HG03039 (cell line): ENCODE results near the gene RIPOR2.
A peak's percentile ranks its signal among the peaks of the same experiment; 100 is the strongest.
"Not testable (repeated sequence)": the region's sequence is repeated elsewhere in the genome, so short reads cannot be mapped to it uniquely, and the experiment has no call there.

ENCODE experiments used
- ATAC-seq: cut with Tn5 transposase; IDR thresholded peaks from one replicate; pipeline ENCODE4 v1.9.1; 2021; ENCODE audit warnings: mild to moderate bottlenecking, moderate library complexity; ENCODE audit not compliant: unreplicated experiment

Gene RIPOR2

DNA sequence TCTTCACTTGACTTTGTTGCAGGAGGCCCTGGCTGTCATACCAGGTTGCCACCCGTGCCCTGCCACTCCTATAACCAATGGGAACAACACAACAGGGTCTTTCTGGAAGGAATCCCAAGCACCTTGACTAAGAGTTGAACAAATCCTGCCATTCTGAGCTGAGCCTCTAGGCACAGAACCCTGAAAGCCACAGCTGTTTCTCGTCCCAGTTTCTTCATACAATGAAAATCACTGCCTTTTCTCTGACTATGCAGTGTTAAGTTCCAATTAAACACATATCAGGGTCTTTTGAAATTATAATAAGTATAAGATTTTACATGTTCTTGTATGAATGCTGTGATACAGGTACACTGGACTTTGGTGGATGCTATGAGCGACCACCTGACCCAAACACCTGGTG, 54.4 kb downstream of the RIPOR2 start:
- no peak for ATAC-seq

DNA sequence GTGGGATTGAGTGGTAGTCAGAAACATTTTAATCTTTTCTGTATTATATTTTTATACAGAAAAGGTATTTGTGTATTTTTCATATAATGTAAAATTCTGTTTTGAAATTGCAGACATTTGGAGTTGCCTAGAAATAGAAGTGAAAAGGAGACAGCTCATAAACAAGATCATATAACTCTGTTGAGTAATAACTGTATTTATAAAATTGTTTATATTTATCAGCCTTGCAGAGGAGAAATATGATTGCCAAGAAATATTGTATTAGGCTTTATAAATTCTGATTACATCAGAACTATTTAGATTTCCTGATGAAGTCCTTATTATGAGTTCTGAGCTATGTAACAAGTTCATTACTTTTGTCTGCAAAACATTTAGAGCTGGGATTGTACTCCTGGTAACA, 55.3 kb downstream of the RIPOR2 start:
- no peak for ATAC-seq

DNA sequence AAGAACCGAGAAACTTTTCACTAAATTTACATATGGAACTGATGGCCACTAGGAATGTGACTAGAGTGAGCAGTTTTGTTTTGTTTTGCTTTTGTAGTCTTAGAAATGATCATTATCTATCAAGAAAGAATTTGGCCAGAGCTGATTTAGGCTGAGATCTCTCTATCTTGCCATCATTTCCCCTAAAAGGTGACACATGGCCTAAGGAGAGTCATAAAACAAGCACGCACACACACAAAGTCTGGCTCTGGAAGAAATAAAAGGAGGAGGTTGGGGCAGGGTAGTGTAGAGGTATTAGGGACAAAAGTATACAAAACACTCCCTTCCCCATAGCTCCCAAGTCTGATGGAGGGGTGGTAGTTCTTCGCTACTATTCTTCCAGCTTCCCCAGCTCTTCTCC, 56.4 kb downstream of the RIPOR2 start:
- no peak for ATAC-seq

DNA sequence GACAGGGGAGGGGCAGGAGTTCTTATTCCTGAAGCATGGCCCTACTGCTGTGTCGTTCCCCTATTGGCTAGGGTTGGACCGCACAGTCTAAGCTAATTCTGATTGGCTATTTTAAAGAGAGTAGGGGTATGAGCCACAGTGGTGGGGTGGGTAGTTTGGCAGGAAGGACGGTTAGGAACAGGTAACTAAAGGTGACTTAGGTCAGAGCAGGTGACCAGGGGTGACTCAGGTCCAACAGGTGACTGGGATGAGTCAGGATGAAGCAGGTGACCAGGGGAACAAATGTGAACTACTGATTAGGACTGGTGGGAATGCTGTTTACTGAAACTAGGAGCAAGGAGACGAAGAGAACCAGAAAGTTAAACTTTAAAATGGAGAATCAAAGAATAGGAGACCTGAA, 58.0 kb downstream of the RIPOR2 start:
- not testable (repeated sequence) for ATAC-seq

DNA sequence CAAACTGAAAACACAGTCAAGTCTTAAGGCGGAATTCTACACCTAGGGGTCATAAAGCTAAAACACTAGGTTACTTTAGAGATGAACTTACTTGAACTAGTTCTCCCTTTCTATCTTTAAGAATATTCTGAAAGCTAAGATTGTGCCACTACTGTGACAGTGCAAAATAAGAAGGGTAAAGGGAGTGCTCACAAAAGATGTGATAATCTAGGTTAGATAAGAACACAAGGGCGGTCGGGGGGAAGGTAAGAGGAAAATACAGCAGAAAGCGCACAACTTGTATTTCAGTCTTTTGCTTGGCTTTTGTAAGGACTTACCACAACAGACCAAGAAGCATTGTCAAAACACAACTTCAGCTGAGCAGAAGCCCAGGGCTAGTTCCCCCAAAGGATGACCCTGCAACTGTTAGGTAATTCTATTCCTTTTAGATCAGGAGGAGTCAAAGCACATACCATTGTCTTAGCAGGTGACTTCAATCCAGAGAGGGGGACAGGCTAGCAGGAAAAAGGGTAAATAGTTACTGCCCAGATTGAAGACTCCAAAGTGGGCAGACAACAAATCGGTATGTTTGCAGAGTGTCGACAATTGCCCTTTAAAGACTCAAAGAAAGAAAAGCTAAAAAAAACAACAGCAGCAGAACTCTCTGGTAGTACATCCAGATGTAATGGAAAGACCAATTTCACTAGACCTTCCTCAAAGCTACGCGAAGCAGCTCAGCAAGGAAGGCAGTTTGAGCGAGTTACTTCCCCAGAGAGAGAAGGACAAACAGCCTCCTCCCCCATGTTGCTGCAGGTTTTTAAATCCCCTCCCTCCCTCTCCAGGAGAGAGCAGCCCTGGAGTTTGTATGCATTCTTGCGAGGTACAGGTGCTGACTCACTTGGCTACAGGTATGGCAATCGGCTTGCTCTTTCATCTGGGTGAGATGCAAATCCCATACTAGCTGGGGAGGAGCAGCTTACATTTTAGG, 59.0 kb downstream of the RIPOR2 start:
- ATAC-seq = no peak

DNA sequence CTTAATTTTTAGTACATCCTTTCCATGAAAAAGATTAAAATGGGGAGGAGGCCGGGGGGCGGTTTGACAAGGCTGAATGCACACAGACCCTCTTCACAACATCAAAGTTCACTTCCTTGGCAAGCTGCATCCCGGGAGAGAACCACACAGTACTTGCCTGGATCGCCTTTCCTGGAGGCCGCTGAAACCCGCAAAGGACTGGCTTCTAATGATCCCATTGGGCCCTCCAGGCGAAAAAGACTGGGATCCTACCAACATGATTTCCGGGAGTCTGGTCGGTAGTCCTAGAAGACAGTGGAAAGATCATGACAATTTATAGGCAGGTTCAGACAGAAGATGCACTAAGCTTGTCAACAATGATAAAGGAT, 60.2 kb downstream of the RIPOR2 start:
- ATAC-seq = no peak

DNA sequence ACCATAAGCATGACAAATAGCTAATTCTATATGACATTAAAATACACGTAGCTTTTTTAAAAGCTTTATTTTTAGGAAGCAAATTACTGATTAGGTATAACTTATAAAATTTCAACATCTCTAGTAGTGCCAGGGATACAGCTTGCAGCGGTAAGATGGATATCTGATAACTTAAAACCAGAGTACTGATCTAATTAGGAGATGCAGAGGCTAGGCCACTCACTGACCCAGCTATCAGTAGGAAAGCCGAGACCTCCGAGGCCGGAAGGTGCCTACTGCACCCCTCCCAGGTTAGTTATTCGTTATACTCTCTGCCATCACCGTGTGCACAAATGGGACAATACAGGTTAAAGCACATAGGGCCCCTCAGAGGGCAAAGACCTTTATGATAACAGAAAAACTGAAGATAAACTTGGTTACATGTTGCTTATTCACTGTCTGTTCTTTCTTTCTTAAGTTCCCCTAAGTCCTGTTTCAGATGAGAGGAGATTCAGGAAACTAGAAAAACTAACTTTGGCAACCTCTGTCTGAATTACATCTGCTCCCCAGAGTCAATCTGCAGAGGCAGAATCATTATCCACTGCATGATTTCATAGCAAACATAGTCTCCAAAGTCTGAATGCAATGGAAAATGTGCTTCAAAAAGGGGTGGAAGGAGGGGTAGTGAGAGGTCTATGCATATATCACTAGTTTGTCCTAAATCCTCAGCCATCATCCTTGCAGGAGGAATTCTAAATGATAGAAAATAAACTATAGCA, 60.8 kb downstream of the RIPOR2 start:
- ATAC-seq = no peak

DNA sequence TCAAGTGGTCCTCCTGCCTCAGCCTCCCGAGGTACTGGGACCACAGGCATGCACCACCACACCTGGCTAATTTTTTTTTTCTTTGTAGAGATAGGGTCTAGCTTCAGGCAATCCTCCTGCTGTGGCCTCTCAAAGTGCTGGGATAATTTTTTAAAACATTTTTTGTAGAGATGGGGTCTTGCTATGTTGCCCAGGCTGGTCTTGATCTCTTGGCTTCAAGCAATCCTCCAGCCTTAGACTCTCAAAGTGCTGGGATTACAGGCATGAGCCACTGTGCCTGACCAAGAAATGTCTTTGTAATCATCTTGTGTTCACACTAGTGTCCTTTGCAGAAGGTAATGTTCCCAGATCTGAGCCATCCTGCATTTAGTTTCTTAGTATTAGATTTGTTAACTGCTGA, 61.6 kb downstream of the RIPOR2 start:
- no peak for ATAC-seq

DNA sequence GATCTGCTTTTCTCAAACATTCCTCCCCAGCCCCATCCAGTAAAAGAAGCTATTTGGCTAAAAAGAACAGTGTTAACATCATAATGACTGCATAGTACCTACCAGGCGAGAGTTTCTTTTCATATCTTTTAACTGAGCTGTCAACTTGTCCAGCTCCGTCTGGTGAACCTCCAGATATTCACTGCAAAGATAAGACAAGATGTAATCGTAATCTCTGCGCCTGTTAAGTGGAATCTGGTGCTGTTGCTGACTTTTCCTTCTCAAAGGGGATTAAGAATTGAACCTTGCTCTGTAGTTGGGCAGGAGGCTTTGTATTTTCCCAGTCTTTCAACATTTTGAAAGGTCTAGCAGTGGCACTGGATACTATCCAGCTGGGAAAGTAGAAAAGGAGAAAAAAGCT, 63.0 kb downstream of the RIPOR2 start:
- no peak for ATAC-seq

DNA sequence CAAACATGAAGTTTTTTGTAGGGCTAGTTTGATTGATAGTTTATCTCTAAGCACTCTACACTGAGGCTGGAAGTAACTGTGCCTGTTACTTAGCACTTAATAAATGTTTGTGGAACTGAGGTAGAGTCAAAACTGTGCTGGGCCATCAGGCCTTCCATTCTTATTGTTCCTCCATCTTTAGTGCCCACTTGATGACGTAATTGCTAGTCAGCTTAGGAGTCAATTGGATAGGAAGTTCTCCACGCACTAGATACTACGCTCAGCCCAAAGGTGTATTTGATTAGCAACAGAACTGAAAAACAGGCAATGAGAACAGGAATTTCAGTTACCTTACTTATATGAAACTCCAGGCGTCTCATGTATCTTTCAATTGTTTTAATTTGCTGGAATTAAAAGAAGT, 67.0 kb downstream of the RIPOR2 start:
- no peak for ATAC-seq

DNA sequence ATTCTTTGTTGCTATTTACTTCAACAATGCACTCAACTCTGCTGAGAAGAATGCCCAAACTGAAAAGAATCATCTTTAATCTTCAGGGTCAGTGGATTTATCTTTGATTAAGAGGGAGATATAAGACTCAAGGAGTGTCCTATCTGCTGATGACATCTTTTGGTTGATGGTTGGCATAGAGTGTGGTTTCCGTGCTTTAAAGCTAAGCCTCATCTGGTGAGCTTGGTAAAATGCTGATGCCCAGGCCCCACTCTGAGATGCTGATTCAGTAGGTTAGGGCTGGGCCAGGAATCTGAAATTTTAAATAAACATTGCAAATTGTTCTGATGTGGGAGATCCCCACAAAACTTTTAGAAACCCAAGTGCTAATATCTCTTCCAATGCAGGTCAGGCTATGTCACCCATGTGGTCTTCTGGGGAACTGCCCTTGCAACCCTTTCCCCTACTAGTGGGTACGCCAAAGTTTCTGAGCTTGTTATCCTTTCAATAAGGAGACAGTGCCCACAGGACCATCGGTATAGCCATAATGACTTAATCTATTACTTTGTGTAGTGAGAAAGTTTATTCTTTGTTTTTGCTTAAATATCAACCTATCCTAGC, 68.6 kb downstream of the RIPOR2 start:
- no peak for ATAC-seq

DNA sequence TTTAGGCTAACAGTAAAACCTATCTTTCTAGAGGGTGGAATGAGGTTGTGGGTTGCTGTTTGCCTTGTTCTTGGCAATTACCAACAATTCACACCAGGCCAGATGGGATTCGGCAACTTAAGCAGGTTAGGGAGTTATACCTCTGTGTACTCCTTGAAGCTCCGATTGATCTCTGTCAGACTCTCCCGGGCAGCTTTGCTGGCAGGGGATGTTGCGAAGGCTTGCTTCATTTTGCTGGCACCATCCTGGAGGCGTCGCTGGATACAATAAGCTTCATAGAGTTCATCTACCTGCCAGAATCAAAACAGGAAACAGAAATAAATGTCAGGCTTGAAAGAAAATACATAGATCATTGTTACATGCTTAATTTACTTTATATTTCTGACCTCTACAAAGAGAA, 70.6 kb downstream of the RIPOR2 start:
- no peak for ATAC-seq

DNA sequence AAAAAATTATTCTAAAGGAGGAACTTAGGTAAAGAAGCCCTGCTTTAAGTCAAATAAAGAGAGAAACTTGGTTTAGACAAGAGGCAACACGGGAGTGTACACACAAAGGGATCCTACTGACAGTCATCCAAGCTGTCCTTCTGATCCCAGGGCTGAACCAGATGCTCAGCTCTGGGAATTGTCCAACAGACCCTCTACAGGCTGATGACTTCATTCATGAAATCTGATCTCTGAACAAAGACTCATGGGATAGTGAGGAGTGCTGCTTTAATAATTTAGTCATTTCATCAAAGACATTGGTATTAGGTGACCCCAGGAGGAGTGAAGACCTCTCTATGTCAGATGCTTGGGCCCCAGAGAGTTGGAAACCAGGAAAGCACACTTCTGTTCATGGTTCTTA, 71.4 kb downstream of the RIPOR2 start:
- no peak for ATAC-seq

DNA sequence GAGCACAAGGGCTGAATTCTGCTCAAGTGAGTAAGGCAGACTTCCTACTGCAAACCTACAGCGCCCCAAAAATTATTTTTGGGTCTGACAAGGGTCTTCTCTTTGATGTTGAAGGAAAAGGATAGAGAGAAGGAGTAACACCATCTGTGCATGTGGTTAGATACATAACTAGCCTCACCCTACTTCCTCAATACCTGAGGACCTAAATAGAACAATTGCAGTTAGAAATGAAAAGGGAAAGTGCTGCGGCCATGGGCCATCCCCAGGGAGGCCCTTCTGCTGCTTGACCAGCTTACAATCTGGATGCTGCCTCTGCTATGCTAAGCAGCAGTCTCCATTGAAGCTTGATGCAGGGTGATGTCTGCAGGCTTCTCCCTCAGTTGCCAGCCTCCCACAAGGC, 73.8 kb downstream of the RIPOR2 start:
- peak; percentile 42 for ATAC-seq

DNA sequence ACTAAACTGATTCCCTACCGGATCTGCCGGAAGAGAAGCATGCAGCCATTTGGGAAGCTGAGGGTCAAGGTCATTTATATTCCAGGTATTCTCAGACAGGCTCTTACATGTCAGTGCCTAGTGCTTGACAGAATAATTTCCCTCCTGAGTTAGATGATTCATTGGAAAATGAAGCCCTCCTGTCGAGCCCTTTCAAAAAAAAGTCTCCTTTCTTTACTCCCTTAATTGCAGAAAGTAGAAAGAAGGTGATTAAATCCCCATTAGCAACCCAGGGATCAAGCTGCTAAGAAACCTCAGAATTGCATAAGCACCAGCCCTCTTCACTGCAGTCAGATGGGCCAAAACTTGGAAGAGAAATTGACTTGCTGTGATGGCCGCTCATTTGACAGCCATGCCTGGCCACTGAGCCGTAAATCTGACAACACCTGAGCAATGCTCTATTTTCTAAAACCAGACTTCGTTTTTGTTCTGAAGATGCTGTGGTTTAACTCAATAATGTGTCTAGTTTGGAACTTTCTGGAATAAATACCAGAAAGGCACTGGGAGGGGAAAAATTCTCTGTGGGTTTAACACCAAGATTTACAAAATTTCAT, 76.1 kb downstream of the RIPOR2 start:
- ATAC-seq = no peak

DNA sequence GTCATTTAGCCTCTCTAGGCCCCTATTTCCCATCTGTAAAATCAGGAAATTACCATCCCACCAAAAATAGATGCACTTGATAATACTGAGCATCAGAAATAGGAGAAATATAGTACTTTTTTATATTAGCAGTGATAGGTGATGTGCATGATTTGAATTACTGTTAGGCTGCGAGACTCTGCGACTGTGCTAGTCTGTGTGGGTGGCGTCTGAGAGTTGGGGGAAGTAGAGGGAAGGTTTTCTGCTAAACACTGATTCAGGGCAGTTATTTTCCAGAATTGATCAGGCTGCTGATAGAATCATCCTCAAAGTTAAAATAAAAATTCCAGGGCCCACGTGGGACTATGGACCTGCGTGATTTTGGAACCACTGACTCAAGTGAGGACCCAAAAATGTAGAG, 76.6 kb downstream of the RIPOR2 start:
- no peak for ATAC-seq

DNA sequence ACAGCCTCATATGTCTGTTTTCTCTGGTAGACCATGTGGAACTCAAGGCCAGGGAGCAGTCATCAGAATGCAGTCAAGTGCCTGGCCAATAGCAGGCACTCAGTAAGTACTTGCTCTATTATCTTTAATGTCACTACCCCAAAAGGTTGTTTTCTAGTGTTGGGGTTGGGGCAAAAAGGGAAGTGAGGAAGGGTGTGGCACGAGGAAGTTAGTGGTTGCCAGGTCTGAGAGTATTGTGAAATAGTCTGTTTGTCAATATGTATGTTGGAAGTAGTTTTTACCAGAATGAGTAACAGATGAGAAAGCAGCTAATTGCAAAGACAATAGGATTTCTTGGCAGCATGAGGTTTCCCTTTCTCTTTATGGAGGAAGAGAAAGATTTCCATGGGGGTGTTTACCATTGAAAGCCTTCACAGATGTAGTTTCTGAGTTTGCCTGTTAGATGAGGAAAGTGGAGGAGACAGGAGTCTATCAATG, 77.5 kb downstream of the RIPOR2 start:
- ATAC-seq = peak; percentile 69

DNA sequence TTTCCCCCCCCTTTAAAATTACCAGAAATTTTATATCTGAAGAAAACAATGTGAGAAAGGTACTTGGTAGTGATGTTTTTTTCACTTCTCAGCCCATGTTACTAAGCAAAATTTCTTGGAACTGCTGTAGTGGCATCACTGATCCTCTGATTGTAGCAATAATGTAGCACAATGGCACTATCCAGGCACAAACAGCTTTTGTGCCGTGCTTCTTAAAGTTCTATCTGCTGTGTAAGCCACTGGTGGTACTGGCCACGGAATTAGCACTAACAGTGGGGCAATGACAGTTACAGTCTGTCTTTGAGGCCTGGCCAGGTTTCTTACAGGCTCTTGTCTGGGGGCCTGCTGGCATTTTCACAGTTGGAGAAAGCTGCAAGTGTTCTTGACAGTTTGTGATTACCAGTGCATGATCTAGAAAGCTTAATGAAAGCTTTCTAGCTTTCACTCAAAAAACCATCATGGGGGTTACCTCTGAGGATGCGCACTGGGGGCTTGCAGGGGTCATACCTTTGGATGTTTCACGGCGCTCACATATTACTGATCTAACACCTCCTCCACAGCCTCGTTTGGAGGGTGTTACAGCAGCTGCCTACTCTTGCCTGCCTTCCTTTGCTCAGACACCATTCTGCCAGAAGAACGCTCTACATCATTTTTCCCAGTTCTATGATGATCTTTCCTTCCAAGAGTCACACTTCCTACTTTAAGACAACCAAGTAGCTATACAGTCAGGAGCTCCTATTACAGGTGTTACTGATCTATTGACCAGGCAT, 78.7 kb downstream of the RIPOR2 start:
- ATAC-seq = no peak

DNA sequence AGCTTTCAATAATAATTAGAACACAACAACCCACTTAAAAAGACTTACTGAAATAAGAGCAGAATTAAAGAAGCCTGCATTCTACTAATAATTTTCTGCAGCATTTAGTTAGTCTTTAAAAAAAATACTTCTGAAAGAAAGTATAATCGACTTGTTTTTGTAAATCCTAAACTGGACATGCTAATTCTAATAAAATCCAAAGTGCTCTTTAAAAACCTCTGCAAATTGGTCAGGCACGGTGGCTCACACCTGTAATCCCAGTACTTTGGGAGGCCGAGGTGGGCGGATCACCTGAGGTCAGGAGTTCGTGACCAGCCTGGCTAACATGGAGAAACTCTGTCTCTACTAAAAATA, 79.5 kb downstream of the RIPOR2 start:
- ATAC-seq = no peak

DNA sequence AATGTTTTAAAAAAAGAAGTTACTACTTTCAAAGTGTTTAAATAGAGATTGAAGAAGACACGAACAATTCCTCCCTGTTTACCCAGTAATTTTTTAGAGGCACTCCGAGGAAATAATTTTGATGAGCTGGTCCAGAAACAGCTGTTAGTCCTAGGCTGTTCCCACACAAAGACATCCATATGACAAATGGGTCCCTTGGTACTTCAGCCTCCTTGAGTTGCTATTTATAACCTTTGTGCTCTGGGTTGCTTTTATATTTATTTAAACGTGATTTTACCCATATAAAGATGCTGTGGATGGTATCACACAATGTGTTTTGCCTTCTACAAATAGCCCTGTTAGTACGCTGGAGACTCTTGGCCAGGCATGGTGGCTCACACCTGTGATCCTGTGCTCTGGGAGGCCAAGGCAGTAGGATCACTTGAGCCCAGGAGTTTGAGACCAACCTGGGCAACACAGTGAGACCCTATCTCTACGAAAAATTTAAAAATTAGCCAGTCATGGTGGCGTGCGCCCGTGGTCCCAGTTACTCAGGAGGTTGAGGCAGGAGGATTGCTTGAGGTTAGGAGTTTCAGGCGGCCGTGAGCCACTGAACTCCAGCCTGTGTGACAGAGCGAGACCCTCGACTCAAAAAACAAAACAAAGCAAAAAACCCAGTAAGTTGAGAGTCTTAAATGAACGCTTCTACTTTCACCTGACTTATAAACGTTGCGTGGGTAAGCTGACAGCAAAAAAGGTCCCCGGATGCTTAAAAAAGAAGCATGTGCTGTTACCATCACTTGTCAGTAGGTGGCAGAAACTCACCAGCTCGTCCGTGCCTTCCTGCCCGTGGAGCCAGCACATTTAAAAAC, 80.1 kb downstream of the RIPOR2 start:
- ATAC-seq = no peak
